Endothelial cell of umbilical vein (primary cell): ENCODE measurements around the gene ADGRG1. TPM values are rescaled to one million over a fixed set of nuclear protein-coding genes. Genes with fewer than 3 reads are reported as not detected.

Source experiments
- BruUV-seq: library from RNA; stranded (reverse); fragments of 400-500 nt; replicated peaks from 2 replicates; lab custom pipeline; 2021; lab: Mats Ljungman, UMichigan
- CTCF ChIA-PET: fragments of 300-600, 350-600 bp; sonication (Branson Sonifier 250); formaldehyde crosslinking; loops from one replicate; lab custom pipeline; 2021; ENCODE audit warnings: antibody characterized with exemption, inconsistent platforms; lab: Charles Lee
- POLR2A ChIA-PET: fragments of 300-600, 350-600 bp; sonication (Branson Sonifier 250); formaldehyde crosslinking; loops from one replicate; lab custom pipeline; 2021; ENCODE audit warnings: antibody characterized with exemption, inconsistent platforms; lab: Charles Lee
- DNase-seq: peaks from one replicate; pipeline ENCODE4 v3.0.0-alpha.2; 2011; ENCODE audit warnings: low read depth, low spot score
- FAIRE-seq: peaks from 2 replicates; lab custom pipeline; 2011; peaks lifted over from hg19 to GRCh38; lab: Jason Lieb, UNC
- H2AFZ ChIP-seq: 2 replicates; pipeline ENCODE4 v1.6.0; 2012; ENCODE audit warnings: low read depth, low read length, control low read depth, inconsistent platforms
- H3K27ac ChIP-seq: 2 replicates; pipeline ENCODE4 v1.5.1; 2011; ENCODE audit warnings: low read depth, mild to moderate bottlenecking, control low read depth, low read length, moderate library complexity; ENCODE audit not compliant: insufficient read depth
- H3K27me3 ChIP-seq, 2 experiments: 2 replicates each; pipeline versions ENCODE4 v1.6.0 to v1.6.1; 2011; ENCODE audit warnings: low read length in 2 of 2, mixed read lengths in 1 of 2; ENCODE audit not compliant: control insufficient read depth in 2 of 2, insufficient read depth in 2 of 2
- H3K36me3 ChIP-seq, 2 experiments: 2 replicates in 1 of 2; 3 replicates in 1 of 2; pipeline ENCODE4 v1.5.1; 2011; ENCODE audit warnings: low read length in 2 of 2, mild to moderate bottlenecking in 1 of 2, moderate library complexity in 1 of 2; ENCODE audit not compliant: control insufficient read depth in 2 of 2, insufficient read depth in 2 of 2; ENCODE audit errors: extremely low read depth in 1 of 2
- H3K4me1 ChIP-seq: 3 replicates; pipeline ENCODE4 v1.5.1; 2011; ENCODE audit warnings: mild to moderate bottlenecking, low read length; ENCODE audit not compliant: control insufficient read depth, insufficient read depth; ENCODE audit errors: extremely low read depth
- H3K4me2 ChIP-seq: 2 replicates; pipeline ENCODE4 v1.6.1; 2011; ENCODE audit warnings: low read length, control low read depth, mixed read lengths; ENCODE audit not compliant: insufficient read depth
- H3K4me3 ChIP-seq, 3 experiments: fragments of 200-600 bp in 1 of 3; sonication (generic), shearing (Covaris generic) in 1 of 3; replicated peaks in 1 of 3; 2 replicates each; pipeline ENCODE4 v1.5.1; 2011 to 2016; ENCODE audit warnings: control low read depth in 3 of 3, low read length in 3 of 3, mild to moderate bottlenecking in 2 of 3, inconsistent platforms in 1 of 3, low read depth in 1 of 3, moderate library complexity in 1 of 3; ENCODE audit not compliant: insufficient read depth in 1 of 3
- H3K79me2 ChIP-seq: 2 replicates; pipeline ENCODE4 v1.6.0; 2012; ENCODE audit warnings: low read length, inconsistent platforms; ENCODE audit not compliant: control insufficient read depth, insufficient read depth
- H3K9ac ChIP-seq: replicated peaks from 2 replicates; pipeline ENCODE3; 2011; ENCODE audit warnings: low read length, control low read depth; ENCODE audit not compliant: insufficient read depth; ENCODE audit errors: extremely low read depth
- H3K9me1 ChIP-seq: replicated peaks from 3 replicates; pipeline ENCODE4 v1.6.0; 2011; ENCODE audit warnings: mild to moderate bottlenecking, low read length; ENCODE audit not compliant: control insufficient read depth, insufficient read depth; ENCODE audit errors: extremely low read depth
- H3K9me3 ChIP-seq: replicated peaks from 2 replicates; pipeline ENCODE4 v1.5.1; 2012; ENCODE audit warnings: low read length, inconsistent platforms; ENCODE audit not compliant: control insufficient read depth, insufficient read depth
- H4K20me1 ChIP-seq: replicated peaks from 2 replicates; pipeline ENCODE3; 2011; ENCODE audit warnings: mild to moderate bottlenecking, low read length; ENCODE audit not compliant: control insufficient read depth, insufficient read depth; ENCODE audit errors: extremely low read depth
- CTCF ChIP-seq, 2 donors: IDR thresholded peaks; 1 replicate in 1 of 2; 2 replicates in 1 of 2; pipeline ENCODE4 v1.5.1; 2011; ENCODE audit warnings: low read length in 2 of 2, mild to moderate bottlenecking in 2 of 2, moderate library complexity in 2 of 2, control low read depth in 1 of 2, inconsistent platforms in 1 of 2, low read depth in 1 of 2; ENCODE audit not compliant: insufficient read depth in 1 of 2; ENCODE audit errors: extremely low read depth in 1 of 2
- EZH2 ChIP-seq: IDR thresholded peaks from 2 replicates; pipeline ENCODE4 v1.6.1; 2012; ENCODE audit warnings: borderline replicate concordance, low read depth, mild to moderate bottlenecking, moderate library complexity, low read length, inconsistent platforms; ENCODE audit not compliant: severe bottlenecking
- FOS ChIP-seq: IDR thresholded peaks from 2 replicates; pipeline ENCODE4 v1.6.1; 2011; ENCODE audit warnings: mild to moderate bottlenecking, low read length, moderate library complexity, borderline replicate concordance; ENCODE audit not compliant: insufficient read depth
- GATA2 ChIP-seq: IDR thresholded peaks from 2 replicates; pipeline ENCODE4 v1.7.0; 2011; ENCODE audit warnings: low read depth, mild to moderate bottlenecking, moderate library complexity, mixed read lengths, low read length; ENCODE audit not compliant: insufficient read length, insufficient read depth
- JUN ChIP-seq: IDR thresholded peaks from 2 replicates; pipeline ENCODE4 v1.6.1; 2011; ENCODE audit warnings: borderline replicate concordance, low read depth; ENCODE audit not compliant: insufficient read length, insufficient read depth
- MAX ChIP-seq: IDR thresholded peaks from 2 replicates; pipeline ENCODE4 v1.6.1; 2011; ENCODE audit not compliant: insufficient read depth, insufficient read length
- MYC ChIP-seq: IDR thresholded peaks from one replicate; pipeline ENCODE4 v1.6.1; 2011; ENCODE audit warnings: mild to moderate bottlenecking, low read depth, low read length
- POLR2A ChIP-seq: IDR thresholded peaks from 2 replicates; pipeline ENCODE4 v1.6.1; 2012; ENCODE audit warnings: low read depth, mild to moderate bottlenecking, control low read depth, low read length
- POLR2AphosphoS5 ChIP-seq: IDR thresholded peaks from 2 replicates; pipeline ENCODE4 v1.6.1; 2012; ENCODE audit warnings: low read depth, mild to moderate bottlenecking, control low read depth, low read length, moderate library complexity; ENCODE audit not compliant: insufficient read depth
- dilution Hi-C: fragments of 300-500 bp; cut with MboI; formaldehyde crosslinking; loops from one replicate; pipeline ENCODE4 v1.15.0; 2019; ENCODE audit warnings: low sequenced_read_pairs; ENCODE audit not compliant: extremely low pct_ligation_motif_present
- intact Hi-C: fragments of 100-400 bp; cut with micrococcal nuclease; formaldehyde crosslinking; loops from one replicate; pipeline ENCODE4 v1.10.0; 2022
- polyA plus RNA-seq, 4 experiments: library from polyadenylated mRNA; depleted of rRNA in 3 of 4; stranded (reverse) in 3 of 4; unstranded in 1 of 4; fragments of >200 nt; gene quantifications; 2 replicates each; pipeline versions ENCODE4 v1.2.1 to v1.2.3, GENCODE V29; 2011 to 2012; ENCODE audit warnings: missing spikeins in 1 of 4
- total RNA-seq: library from RNA; stranded (reverse); gene quantifications from 2 replicates; pipeline ENCODE4 v1.2.3, GENCODE V29; 2021

Gene ADGRG1
- total and polyA plus RNA-seq, 2 donors (not counting 3 experiments of a cell fraction or from before 2014, with no cell fraction given) = 45.6 to 92.5 TPM

GRCh38 chr16:57684626-57685358, 56.4 kb downstream of the ADGRG1 start:
- H3K9ac ChIP-seq = no peak overlapping the region
- no peak overlapping the region for H3K4me3 ChIP-seq
- ChIA-PET CTCF (interaction anchor here (1.1 to 3.4 kb wide), 2 partner anchors 94 to 109 kb away, joined by 3 to 15 read pairs; no protein-coding TSS in a partner anchor), POLR2A (no interaction called here)
- no peaks in the 10 kb centered on the region for H3K9me1 ChIP-seq
- intact Hi-C loops (no loop called here), dilution Hi-C loops (no loop called here)
- H3K9me3 ChIP-seq = no peaks in the 10 kb centered on the region
- H3K36me3 ChIP-seq = no peaks in the 10 kb centered on the region
- H4K20me1 ChIP-seq = no peaks in the 10 kb centered on the region
- no peak for FAIRE-seq
- TF ChIP-seq CTCF (IDR thresholded peaks at IDR 0.05; ENCODE audit: extremely low read depth in 1 of 2, insufficient read depth in 1 of 2, low read depth in 1 of 2, low read length in 2 of 2) (no peak), POLR2A (no peak), FOS (no peak), MYC (no peak), MAX (no peak), EZH2 (no peak), GATA2 (no peak), POLR2AphosphoS5 (no peak), JUN (no peak)
- H3K79me2 ChIP-seq = no peaks in the 10 kb centered on the region
- H3K4me2 ChIP-seq = no peak overlapping the region
- no peaks in the 10 kb centered on the region for H3K4me1 ChIP-seq
- H3K27me3 ChIP-seq = peaks cover 2% of the 10 kb centered on the region in 2 experiments
- DNase-seq = no peak
- no peak overlapping the region for H2AFZ ChIP-seq
- no TSS peak for BruUV-seq
- H3K27ac ChIP-seq = no peak overlapping the region
